HCT116 (cell line): ENCODE data around the gene ZNF2. TPM values are rescaled to one million over a fixed set of nuclear protein-coding genes. Genes with fewer than 3 reads are reported as not detected.

Source experiments
- ATAC-seq: fragments of 200-7000 bp; cut with Tn5 transposase; 2 replicates; pipeline ENCODE4 v1.9.1; 2020; ENCODE audit warnings: mild to moderate bottlenecking, moderate library complexity
- BruUV-seq: library from RNA; stranded (reverse); fragments of 400-500 nt; replicated peaks from 2 replicates; lab custom pipeline; 2021; lab: Mats Ljungman, UMichigan
- CTCF ChIA-PET: fragments of 300-600 bp; sonication (Branson Sonifier 250); formaldehyde crosslinking; loops from one replicate; lab custom pipeline; 2021; ENCODE audit warnings: antibody characterized with exemption; lab: Charles Lee
- POLR2A ChIA-PET: fragments of 300-600, 350-600 bp; sonication (Branson Sonifier 250); formaldehyde crosslinking; loops from one replicate; lab custom pipeline; 2021; ENCODE audit warnings: antibody characterized with exemption; lab: Charles Lee
- RAD21 ChIA-PET, 2 experiments: fragments of 300-600 bp; sonication (Branson Sonifier 250); formaldehyde crosslinking; loops; one replicate each; lab custom pipeline; 2023; ENCODE audit warnings: low total read pairs in 2 of 2; ENCODE audit not compliant: uncharacterized antibody in 2 of 2, unreplicated experiment in 2 of 2, low non-redundant PET in 1 of 2; lab: Charles Lee
- DNase-seq: peaks from one replicate; pipeline ENCODE4 v3.0.0-alpha.2; 2010; ENCODE audit warnings: low read depth, low spot score
- H2AFZ ChIP-seq: fragments of 200-600 bp; shearing (Covaris generic), sonication (generic); 2 replicates; pipeline ENCODE4 v1.6.1; 2017; ENCODE audit warnings: low read depth, mixed run types, mixed read lengths, antibody characterized with exemption, low read length; ENCODE audit not compliant: poor library complexity, severe bottlenecking
- H3K27ac ChIP-seq: 2 replicates; pipeline ENCODE4 v1.5.1; 2012; ENCODE audit warnings: low read depth, low read length
- H3K27me3 ChIP-seq: fragments of 200-600 bp; sonication (generic); 2 replicates; pipeline ENCODE4 v1.6.1; 2016; ENCODE audit warnings: mixed run types, low read length, mixed read lengths; ENCODE audit not compliant: insufficient read depth
- H3K36me3 ChIP-seq, 2 experiments: fragments of 200-500 bp in 1 of 2; fragments of 200-600 bp in 1 of 2; sonication (Bioruptor generic) in 1 of 2; sonication (generic) in 1 of 2; 2 replicates each; pipeline versions ENCODE4 v1.5.1 to v1.6.1; 2014 to 2016; ENCODE audit warnings: low read length in 2 of 2, inconsistent platforms in 1 of 2, mixed read lengths in 1 of 2, mixed run types in 1 of 2; ENCODE audit not compliant: insufficient read depth in 2 of 2, control insufficient read depth in 1 of 2
- H3K4me1 ChIP-seq, 2 experiments: fragments of 200-600 bp in 1 of 2; sonication (generic) in 1 of 2; 2 replicates each; pipeline versions ENCODE4 v1.5.1 to v1.6.1; 2012 to 2017; ENCODE audit warnings: low read length in 2 of 2, inconsistent platforms in 1 of 2, mild to moderate bottlenecking in 1 of 2, mixed read lengths in 1 of 2, mixed run types in 1 of 2, moderate library complexity in 1 of 2; ENCODE audit not compliant: insufficient read depth in 2 of 2, control insufficient read depth in 1 of 2
- H3K4me2 ChIP-seq: fragments of 200-600 bp; sonication (generic); 2 replicates; pipeline ENCODE4 v1.6.1; 2017; ENCODE audit warnings: mixed run types, low read length, mixed read lengths
- H3K4me3 ChIP-seq, 2 experiments: fragments of 200-600 bp in 1 of 2; sonication (generic) in 1 of 2; replicated peaks in 1 of 2; 2 replicates each; pipeline ENCODE4 v1.5.1; 2011 to 2016; ENCODE audit warnings: low read length in 2 of 2, control low read depth in 1 of 2, low read depth in 1 of 2, mild to moderate bottlenecking in 1 of 2, mixed read lengths in 1 of 2, mixed run types in 1 of 2
- H3K79me2 ChIP-seq: fragments of 200-600 bp; sonication (generic); 2 replicates; pipeline ENCODE4 v1.6.1; 2017; ENCODE audit warnings: mild to moderate bottlenecking, mixed run types, low read length, moderate library complexity, mixed read lengths; ENCODE audit not compliant: insufficient read depth
- H3K9ac ChIP-seq: fragments of 200-600 bp; sonication (generic); 2 replicates; pipeline ENCODE4 v1.6.1; 2016; ENCODE audit warnings: low read length, mixed read lengths
- H3K9me2 ChIP-seq: fragments of 200-600 bp; sonication (generic), shearing (Covaris generic); 2 replicates; pipeline ENCODE4 v1.6.1; 2017; ENCODE audit warnings: mixed run types, mild to moderate bottlenecking, moderate library complexity; ENCODE audit not compliant: insufficient read depth
- H3K9me3 ChIP-seq, 2 experiments: fragments of 200-500 bp in 1 of 2; fragments of 200-600 bp in 1 of 2; sonication (Bioruptor generic) in 1 of 2; sonication (generic) in 1 of 2; 2 replicates each; pipeline ENCODE4 v1.6.1; 2014 to 2017; ENCODE audit warnings: low read length in 2 of 2, mixed read lengths in 2 of 2, inconsistent platforms in 1 of 2, low read depth in 1 of 2, mild to moderate bottlenecking in 1 of 2, mixed run types in 1 of 2, moderate library complexity in 1 of 2; ENCODE audit not compliant: control insufficient read depth in 1 of 2, insufficient read depth in 1 of 2
- H4K20me1 ChIP-seq: fragments of 200-600 bp; sonication (generic), shearing (Covaris generic); 2 replicates; pipeline ENCODE4 v1.6.1; 2017; ENCODE audit warnings: mixed run types, mild to moderate bottlenecking, moderate library complexity; ENCODE audit not compliant: insufficient read depth
- ATF3 ChIP-seq: IDR thresholded peaks from 2 replicates; pipeline ENCODE4 v1.6.1; 2012
- MAX ChIP-seq: IDR thresholded peaks from 2 replicates; pipeline ENCODE4 v1.6.1; 2012
- POLR2A ChIP-seq: IDR thresholded peaks from 2 replicates; pipeline ENCODE4 v1.7.0; 2011; ENCODE audit warnings: borderline replicate concordance; ENCODE audit not compliant: insufficient read depth, insufficient read length; ENCODE audit errors: extremely low read depth
- RAD21 ChIP-seq: IDR thresholded peaks from 2 replicates; pipeline ENCODE4 v1.6.1; 2012; ENCODE audit warnings: low read depth, mild to moderate bottlenecking
- SRF ChIP-seq: IDR thresholded peaks from 2 replicates; pipeline ENCODE4 v1.6.1; 2012; ENCODE audit warnings: low read depth
- YY1 ChIP-seq: IDR thresholded peaks from 2 replicates; pipeline ENCODE4 v1.6.1; 2011; ENCODE audit warnings: low read length, low read depth, moderate library complexity, mild to moderate bottlenecking; ENCODE audit not compliant: insufficient replicate concordance; ENCODE audit errors: extremely low read depth
- ZBTB33 ChIP-seq: IDR thresholded peaks from 2 replicates; pipeline ENCODE4 v1.6.1; 2011; ENCODE audit warnings: mild to moderate bottlenecking, low read length, moderate library complexity; ENCODE audit not compliant: insufficient replicate concordance; ENCODE audit errors: extremely low read depth
- ZFX ChIP-seq: fragments of 450-650 bp; IDR thresholded peaks from 2 replicates; pipeline ENCODE4 v1.6.1; 2017
- ZNF274 ChIP-seq: fragments of 200-500 bp; sonication (Bioruptor generic); IDR thresholded peaks from 2 replicates; pipeline ENCODE4 v1.6.1; 2014; ENCODE audit warnings: mild to moderate bottlenecking, low read depth, low read length, inconsistent platforms
- intact Hi-C: fragments of 100-400 bp; cut with micrococcal nuclease; formaldehyde crosslinking; loops from 2 replicates; pipeline ENCODE4 v1.10.0; 2022
- total RNA-seq: library from RNA; stranded (reverse); gene quantifications from one replicate; pipeline ENCODE4 v1.2.1, GENCODE V29; 2021; ENCODE audit not compliant: unreplicated experiment

ZNF2 gene
- total RNA-seq, 1 experiment from 2014 or later, result 3.4 TPM

GRCh38 chr2:95138702-95139101 is 26.9 kb upstream of the ZNF2 start:
- no peak overlapping the region for H3K4me2 ChIP-seq
- DNase-seq (no peak), ATAC-seq (no peak)
- H3K9me2 ChIP-seq, result no peaks in the 10 kb centered on the region
- ChIA-PET CTCF (no interaction called here), POLR2A (no interaction called here), RAD21 (no interaction called here)
- no peaks in the 10 kb centered on the region for H3K36me3 ChIP-seq
- no peaks in the 10 kb centered on the region for H3K79me2 ChIP-seq
- H4K20me1 ChIP-seq, result no peaks in the 10 kb centered on the region
- H3K4me3 ChIP-seq, result no peak overlapping the region
- BruUV-seq, result no TSS peak
- no peak overlapping the region for H3K9ac ChIP-seq
- H3K4me1 ChIP-seq, result no peaks in the 10 kb centered on the region
- peaks cover 10 to 11% of the 10 kb centered on the region in 2 experiments; a peak in 2 of 4 replicates for H3K9me3 ChIP-seq
- TF ChIP-seq POLR2A (no peak), ZFX (no peak), RAD21 (no peak), SRF (no peak), ZBTB33 (no peak), ATF3 (no peak), ZNF274 (no peak), YY1 (no peak), MAX (no peak)
- no peak overlapping the region for H3K27ac ChIP-seq
- H3K27me3 ChIP-seq, result no peaks in the 10 kb centered on the region
- intact Hi-C loops, result no loop called here
- H2AFZ ChIP-seq, result no peak overlapping the region
